Loucy (cell line): ENCODE measurements around the gene NAV2.

Source experiments
- H2AFZ ChIP-seq: fragments of 200-600 bp; sonication (generic); 2 replicates; pipeline ENCODE4 v1.6.0; 2016; ENCODE audit warnings: antibody characterized with exemption, mild to moderate bottlenecking, low read length, moderate library complexity
- H3F3A ChIP-seq: fragments of 200-600 bp; 2 replicates; pipeline ENCODE4 v1.6.0; 2016; ENCODE audit warnings: antibody characterized with exemption, low read depth, mild to moderate bottlenecking
- H3K27me3 ChIP-seq: fragments of 200-600 bp; sonication (generic); 2 replicates; pipeline ENCODE4 v1.6.1; 2014; ENCODE audit warnings: low read length, mild to moderate bottlenecking; ENCODE audit not compliant: insufficient read depth, poor library complexity, severe bottlenecking
- H3K36me3 ChIP-seq: fragments of 200-600 bp; sonication (generic); 2 replicates; pipeline ENCODE4 v1.6.1; 2016; ENCODE audit warnings: low read length; ENCODE audit not compliant: insufficient read depth
- H3K4me1 ChIP-seq: fragments of 200-600 bp; sonication (generic); 2 replicates; pipeline ENCODE4 v1.5.1; 2014; ENCODE audit warnings: low read length, mild to moderate bottlenecking; ENCODE audit not compliant: insufficient read depth, poor library complexity, severe bottlenecking
- H3K4me2 ChIP-seq: fragments of 200-600 bp; sonication (generic); 2 replicates; pipeline ENCODE4 v1.6.0; 2014; ENCODE audit warnings: antibody characterized with exemption, low read length, low read depth, mild to moderate bottlenecking; ENCODE audit not compliant: poor library complexity, severe bottlenecking
- H3K4me3 ChIP-seq: fragments of 200-600 bp; sonication (generic); 2 replicates; pipeline ENCODE4 v1.5.1; 2014; ENCODE audit warnings: low read length, mild to moderate bottlenecking, mixed read lengths; ENCODE audit not compliant: poor library complexity, severe bottlenecking
- H3K79me2 ChIP-seq: fragments of 200-600 bp; sonication (generic); 2 replicates; pipeline ENCODE4 v1.6.1; 2014; ENCODE audit warnings: low read length; ENCODE audit not compliant: insufficient read depth
- H3K9ac ChIP-seq: fragments of 200-600 bp; sonication (generic); 2 replicates; pipeline ENCODE4 v1.6.0; 2014; ENCODE audit warnings: mild to moderate bottlenecking, low read depth, low read length, moderate library complexity; ENCODE audit not compliant: poor library complexity, severe bottlenecking
- H3K9me2 ChIP-seq: fragments of 200-600 bp; sonication (generic); replicated peaks from 2 replicates; pipeline ENCODE4 v1.6.1; 2016; ENCODE audit warnings: low read depth, low read length, mixed read lengths
- H3K9me3 ChIP-seq: fragments of 200-600 bp; sonication (generic); 2 replicates; pipeline ENCODE4 v1.6.1; 2014; ENCODE audit warnings: mild to moderate bottlenecking, antibody characterized with exemption, low read length, low read depth; ENCODE audit not compliant: insufficient read depth
- H4K20me1 ChIP-seq: fragments of 200-600 bp; sonication (generic); 2 replicates; pipeline ENCODE4 v1.6.0; 2014; ENCODE audit warnings: antibody characterized with exemption, low read length, mild to moderate bottlenecking; ENCODE audit not compliant: insufficient read depth, poor library complexity, severe bottlenecking
- CTCF ChIP-seq: fragments of 200-600 bp; sonication (generic); conservative IDR thresholded peaks from 2 replicates; pipeline ENCODE4 v1.5.1; 2014; ENCODE audit warnings: mild to moderate bottlenecking, antibody characterized with exemption, low read length
- EZH2phosphoT487 ChIP-seq: fragments of 200-600 bp; IDR thresholded peaks from 2 replicates; pipeline ENCODE4 v1.6.1; 2018; ENCODE audit warnings: antibody characterized with exemption, mild to moderate bottlenecking, moderate library complexity, borderline replicate concordance

NAV2 gene

GRCh38 chr11:19683141-19683805 is 29.4 kb upstream of the NAV2 start:
- H3K4me1 ChIP-seq: no peaks in the 10 kb centered on the region
- no peak overlapping the region for H2AFZ ChIP-seq
- no peaks in the 10 kb centered on the region for H3K9me3 ChIP-seq
- H3K4me2 ChIP-seq: no peak overlapping the region
- H3F3A ChIP-seq: no peaks in the 10 kb centered on the region
- H3K9ac ChIP-seq: no peak overlapping the region
- H3K36me3 ChIP-seq: no peaks in the 10 kb centered on the region
- TF ChIP-seq EZH2phosphoT487: no peak
- TF ChIP-seq CTCF: no peak
- H3K9me2 ChIP-seq: no peaks in the 10 kb centered on the region
- no peaks in the 10 kb centered on the region for H3K27me3 ChIP-seq
- H3K4me3 ChIP-seq: no peak overlapping the region
- H4K20me1 ChIP-seq: no peaks in the 10 kb centered on the region
- H3K79me2 ChIP-seq: no peaks in the 10 kb centered on the region

GRCh38 chr11:19683862-19684491 is 28.7 kb upstream of the NAV2 start:
- H3K79me2 ChIP-seq: no peaks in the 10 kb centered on the region
- H3K9me2 ChIP-seq: no peaks in the 10 kb centered on the region
- no peak for TF ChIP-seq CTCF
- no peak for TF ChIP-seq EZH2phosphoT487
- H3K9ac ChIP-seq: no peak overlapping the region
- H3K9me3 ChIP-seq: no peaks in the 10 kb centered on the region
- H3F3A ChIP-seq: no peaks in the 10 kb centered on the region
- H3K4me3 ChIP-seq: no peak overlapping the region
- no peak overlapping the region for H2AFZ ChIP-seq
- no peaks in the 10 kb centered on the region for H3K4me1 ChIP-seq
- H3K27me3 ChIP-seq: no peaks in the 10 kb centered on the region
- H4K20me1 ChIP-seq: no peaks in the 10 kb centered on the region
- H3K36me3 ChIP-seq: no peaks in the 10 kb centered on the region
- no peak overlapping the region for H3K4me2 ChIP-seq

- Histone ChIP-seq H2AFZ (no peak overlapping the region), H3K27me3 (no peaks in the 10 kb centered on the region), H3K4me2 (no peak overlapping the region), H3K4me3 (no peak overlapping the region), H3F3A (no peaks in the 10 kb centered on the region), H3K9ac (no peak overlapping the region), H3K4me1 (no peaks in the 10 kb centered on the region), H4K20me1 (no peaks in the 10 kb centered on the region), H3K9me3 (no peaks in the 10 kb centered on the region), H3K9me2 (no peaks in the 10 kb centered on the region), H3K79me2 (no peaks in the 10 kb centered on the region), H3K36me3 (no peaks in the 10 kb centered on the region)
- TF ChIP-seq CTCF: no peak
- TF ChIP-seq EZH2phosphoT487: no peak
These were observed 26.4 kb upstream of the NAV2 start for GRCh38 chr11:19686234-19686633.
